ENCODE data around the gene DHRS13.
A peak's percentile ranks its signal among the peaks of the same experiment; 100 is the strongest.
"Not testable (repeated sequence)": the region's sequence is repeated elsewhere in the genome, so short reads cannot be mapped to it uniquely, and the experiment has no call there.

DHRS13 gene

GRCh38 chr17:28901866-28902818 is 737 bp downstream of the DHRS13 start:
- peak; percentile 32 for DNase-seq

GRCh38 chr17:28900986-28901726 is 1.7 kb downstream of the DHRS13 start:
- no peak for DNase-seq

DNA sequence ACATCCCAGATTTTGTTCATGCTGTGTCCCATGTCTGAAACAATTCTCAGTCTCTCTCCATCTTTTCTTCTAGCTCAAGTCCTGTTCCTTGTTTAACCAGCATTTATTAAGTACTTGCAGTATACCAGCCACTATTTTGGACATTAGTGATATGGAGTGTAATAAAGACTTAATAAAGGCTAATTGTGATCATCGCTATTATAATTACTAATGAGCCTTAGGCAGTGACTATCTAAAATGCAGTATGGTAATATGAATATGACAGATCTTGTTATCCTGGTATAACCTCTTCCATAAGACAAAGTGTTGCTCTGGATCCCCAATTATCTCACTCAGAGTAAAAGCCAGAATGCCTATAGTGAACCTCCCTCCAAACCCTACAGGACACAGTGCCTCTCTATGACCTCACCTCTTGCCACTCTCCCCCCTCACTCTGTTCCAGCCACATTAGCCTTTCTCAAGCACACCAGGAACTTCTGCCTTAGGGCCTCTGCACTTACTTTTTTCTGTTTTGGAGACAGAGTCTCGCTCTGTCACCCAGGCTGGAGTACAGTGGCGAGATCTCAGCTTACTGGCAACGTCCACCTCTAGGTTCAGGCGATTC is 3.6 kb downstream of the DHRS13 start:
- DNase-seq: no peak

DNA sequence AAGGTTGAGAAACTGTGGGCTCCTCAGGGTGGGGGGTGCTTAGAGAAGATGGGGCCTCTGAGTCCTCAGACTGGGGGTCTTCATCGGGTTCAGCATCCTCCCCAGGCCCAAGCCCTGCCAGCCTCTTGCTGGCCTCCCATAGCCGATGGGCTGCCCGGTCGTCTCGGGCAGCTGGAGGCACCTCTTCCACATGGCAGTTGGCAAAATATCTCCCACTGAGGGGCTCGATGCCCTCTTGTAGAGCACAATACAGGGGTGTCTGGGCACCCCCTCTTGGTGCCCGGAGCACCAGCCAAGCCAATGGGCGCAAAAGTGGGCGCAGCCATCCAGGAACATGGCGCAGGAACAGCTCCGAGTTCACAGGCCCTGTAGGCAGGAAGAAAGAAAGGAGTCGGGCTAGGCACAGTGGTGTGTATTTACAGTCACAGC is 4.3 kb downstream of the DHRS13 start:
- no peak for DNase-seq

GRCh38 chr17:28897769-28898526 is 4.9 kb downstream of the DHRS13 start:
- DNase-seq: no peak

DNA sequence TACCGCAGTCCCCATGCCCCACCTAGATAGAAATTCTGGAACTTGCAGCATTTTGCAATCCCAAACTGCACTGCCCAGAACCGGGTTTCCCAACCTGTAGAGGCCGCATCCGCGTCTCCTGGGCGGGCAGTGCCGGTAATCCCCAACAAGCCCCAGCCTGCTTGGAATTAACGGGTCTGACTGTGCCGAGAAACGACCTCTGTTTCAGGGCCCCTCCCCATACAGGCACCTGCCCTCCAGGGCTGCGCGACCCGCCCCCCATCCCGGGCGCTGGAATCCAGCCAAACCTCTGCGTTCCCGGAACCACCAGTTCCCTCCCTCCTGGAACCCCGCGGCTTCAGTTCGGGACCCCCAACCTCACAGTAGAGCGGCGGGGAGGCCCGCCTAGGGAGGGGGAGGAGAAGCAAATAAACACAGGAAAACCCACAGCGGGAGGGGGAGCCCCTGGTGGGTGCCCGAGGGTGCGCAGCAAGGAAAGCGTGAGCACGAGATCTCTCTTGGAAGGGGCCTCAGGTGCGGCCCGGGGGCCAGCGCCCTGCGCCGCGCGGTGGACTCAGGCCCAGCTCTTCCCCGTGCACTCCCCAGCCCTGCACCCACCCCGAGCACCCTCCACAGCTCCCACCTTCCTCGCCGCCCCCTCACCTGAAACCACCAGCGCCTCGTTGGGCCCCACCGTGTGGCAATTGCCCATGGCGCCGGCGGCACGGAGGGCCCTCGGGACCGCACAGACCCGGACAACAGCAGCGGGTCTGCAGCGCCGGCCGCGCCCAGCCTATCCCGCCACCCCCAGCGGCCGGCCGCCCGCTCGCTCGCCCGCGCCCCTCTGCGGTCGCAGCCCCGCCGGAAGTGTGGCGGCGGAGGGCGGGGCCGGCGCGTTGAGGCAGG is 5.8 kb downstream of the DHRS13 start, which contains the start of gene FLOT2:
Gene FLOT2, minus strand, starts transcription at position 850 of the 885 bp plus-strand sequence. Its CDS starts 159 bp downstream, at position 691.
- DNase-seq: peak; percentile 50

- DNase-seq: no peak
These were observed 6.4 kb downstream of the DHRS13 start for GRCh38 chr17:28896491-28896883.

GRCh38 chr17:28895794-28896447 is 7.0 kb downstream of the DHRS13 start:
- DNase-seq: no peak

DNA sequence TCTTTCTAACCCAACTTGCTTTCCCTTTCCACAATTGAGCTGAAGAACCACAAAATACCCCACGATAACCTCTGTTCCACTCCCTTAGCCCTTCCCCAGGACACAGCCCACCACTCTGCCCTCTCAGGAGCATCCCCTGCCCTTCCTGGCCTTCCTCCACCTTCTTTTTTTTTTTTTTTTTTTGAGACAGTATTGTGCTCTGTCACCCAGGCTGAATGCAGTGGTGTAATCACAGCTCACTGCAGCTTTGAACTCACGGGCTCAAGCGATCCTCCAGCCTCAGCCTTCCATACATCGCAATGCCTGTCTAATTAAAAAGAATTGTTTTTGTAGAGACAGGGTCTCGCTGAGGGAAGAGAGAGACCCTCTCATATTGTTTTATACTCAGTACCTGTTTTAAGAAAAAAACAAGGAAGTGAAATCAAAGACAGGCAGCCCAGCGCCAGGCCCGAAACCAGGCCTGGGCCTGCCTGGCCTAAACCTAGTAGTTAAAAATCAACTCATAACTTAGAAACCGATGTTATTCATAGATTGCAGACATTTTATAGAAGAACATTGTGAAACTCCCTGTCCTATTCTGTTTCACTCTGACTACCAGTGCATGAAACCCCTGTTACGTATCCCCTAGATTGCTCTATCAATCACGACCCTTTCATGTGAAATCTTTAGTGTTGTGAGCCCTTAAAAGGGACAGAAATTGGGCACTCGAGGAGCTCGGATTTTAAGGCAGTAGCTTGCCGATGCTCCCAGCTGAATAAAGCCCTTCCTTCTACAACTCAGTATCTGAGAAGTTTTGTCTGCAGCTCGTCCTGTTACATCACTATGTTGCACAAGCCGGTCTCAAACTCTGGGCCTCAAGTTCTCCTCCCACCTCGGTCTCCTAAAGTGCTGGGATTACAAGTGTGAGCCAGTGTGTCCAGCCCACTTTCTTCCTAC is 9.4 kb downstream of the DHRS13 start:
- DNase-seq: not testable (repeated sequence)

DNA sequence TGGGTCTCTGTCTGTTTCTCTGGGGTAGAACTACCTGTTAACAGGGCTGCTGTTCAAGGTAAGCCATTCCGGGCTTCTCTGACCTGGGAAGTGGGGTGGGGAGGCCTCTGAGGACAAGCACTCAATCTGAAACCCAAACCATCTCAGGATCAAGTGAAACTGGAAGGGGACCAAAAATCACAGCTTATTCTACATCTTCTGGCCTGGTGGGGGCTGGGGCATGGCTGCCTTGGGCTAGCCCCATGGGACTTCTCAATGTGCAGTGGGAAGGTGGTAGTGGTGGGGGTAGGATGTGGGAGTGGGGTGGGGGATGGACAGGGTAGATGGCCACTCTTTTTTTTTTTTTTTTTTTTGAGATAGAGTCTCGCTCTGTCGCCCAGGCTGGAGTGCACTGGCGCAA is 10.9 kb downstream of the DHRS13 start:
- no peak for DNase-seq

- DNase-seq: no peak
These were observed 11.7 kb downstream of the DHRS13 start for GRCh38 chr17:28891201-28891600.

GRCh38 chr17:28889996-28890395 is 12.9 kb downstream of the DHRS13 start:
- no peak for DNase-seq

DNA sequence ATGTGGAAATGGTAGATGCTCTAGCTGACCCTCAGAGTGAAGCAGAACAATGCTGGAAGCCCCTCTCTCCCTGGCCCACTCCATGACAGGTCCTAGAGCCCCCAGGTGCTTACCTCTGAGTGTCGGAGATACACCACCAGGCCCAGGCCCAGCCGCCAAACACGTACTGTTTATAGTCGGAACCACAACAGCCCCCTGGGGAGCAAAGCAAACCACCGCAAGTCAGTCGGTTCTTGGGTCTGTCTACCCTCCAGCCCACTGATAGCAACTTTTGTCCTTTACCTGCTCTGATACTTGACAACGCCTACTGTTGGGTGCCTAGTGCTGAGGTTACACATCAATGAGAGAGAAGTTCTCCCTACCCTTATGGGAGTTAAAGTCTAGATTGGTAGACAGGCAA is 14.0 kb downstream of the DHRS13 start:
- no peak for DNase-seq

DNA sequence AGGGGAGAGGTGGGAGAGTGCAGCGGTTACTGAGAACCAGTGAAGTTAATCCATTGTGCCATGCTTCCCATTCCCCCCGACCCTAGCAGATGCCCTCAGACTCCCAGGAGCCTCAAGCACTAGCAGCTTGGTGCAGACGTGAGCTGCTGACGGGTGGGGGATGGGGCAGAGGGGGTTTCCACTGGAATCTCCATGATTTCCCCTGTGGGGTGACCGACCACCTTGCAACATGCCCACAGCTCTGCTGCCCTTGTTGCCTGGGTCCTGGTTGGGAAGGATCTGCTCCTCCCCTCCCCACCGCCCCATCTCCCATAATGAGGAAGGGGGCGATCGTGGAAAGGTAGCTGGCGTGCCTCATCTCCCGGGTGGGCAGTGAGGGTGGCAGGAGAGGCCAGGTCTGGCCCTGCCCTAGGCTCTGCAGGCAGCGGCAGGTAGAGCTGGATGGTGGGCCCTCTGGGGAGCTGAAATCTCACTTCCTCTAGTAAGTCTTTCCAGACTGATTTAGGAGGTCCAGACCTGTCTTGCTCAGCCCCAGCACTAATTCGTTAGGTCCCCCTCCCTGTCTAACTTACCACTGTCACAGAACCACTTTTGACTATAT is 14.9 kb downstream of the DHRS13 start:
- DNase-seq: no peak

- no peak for DNase-seq
These were observed 16.9 kb downstream of the DHRS13 start for GRCh38 chr17:28885951-28886350.

- no peak for DNase-seq
These were observed 17.5 kb downstream of the DHRS13 start for GRCh38 chr17:28885363-28885762.

GRCh38 chr17:28883967-28884702 is 18.7 kb downstream of the DHRS13 start:
- no peak for DNase-seq

- no peak for DNase-seq
These were observed 20.6 kb downstream of the DHRS13 start for GRCh38 chr17:28882154-28882895.
